Measurements from ENCODE around the gene CIPC. TPM values are rescaled to one million over a fixed set of nuclear protein-coding genes. Genes with fewer than 3 reads are reported as not detected.

CIPC gene
- total RNA-seq, 1 donor from 2014 or later, result 64.1 TPM

- intact Hi-C loops (cut with DNase I), result no loop called here
- ATAC-seq (ENCODE audit: poor library complexity) (no peak), DNase-seq (no peak)
Observed at GRCh38 chr14:77139540-77140358, 41.7 kb downstream of the CIPC start.

DNA sequence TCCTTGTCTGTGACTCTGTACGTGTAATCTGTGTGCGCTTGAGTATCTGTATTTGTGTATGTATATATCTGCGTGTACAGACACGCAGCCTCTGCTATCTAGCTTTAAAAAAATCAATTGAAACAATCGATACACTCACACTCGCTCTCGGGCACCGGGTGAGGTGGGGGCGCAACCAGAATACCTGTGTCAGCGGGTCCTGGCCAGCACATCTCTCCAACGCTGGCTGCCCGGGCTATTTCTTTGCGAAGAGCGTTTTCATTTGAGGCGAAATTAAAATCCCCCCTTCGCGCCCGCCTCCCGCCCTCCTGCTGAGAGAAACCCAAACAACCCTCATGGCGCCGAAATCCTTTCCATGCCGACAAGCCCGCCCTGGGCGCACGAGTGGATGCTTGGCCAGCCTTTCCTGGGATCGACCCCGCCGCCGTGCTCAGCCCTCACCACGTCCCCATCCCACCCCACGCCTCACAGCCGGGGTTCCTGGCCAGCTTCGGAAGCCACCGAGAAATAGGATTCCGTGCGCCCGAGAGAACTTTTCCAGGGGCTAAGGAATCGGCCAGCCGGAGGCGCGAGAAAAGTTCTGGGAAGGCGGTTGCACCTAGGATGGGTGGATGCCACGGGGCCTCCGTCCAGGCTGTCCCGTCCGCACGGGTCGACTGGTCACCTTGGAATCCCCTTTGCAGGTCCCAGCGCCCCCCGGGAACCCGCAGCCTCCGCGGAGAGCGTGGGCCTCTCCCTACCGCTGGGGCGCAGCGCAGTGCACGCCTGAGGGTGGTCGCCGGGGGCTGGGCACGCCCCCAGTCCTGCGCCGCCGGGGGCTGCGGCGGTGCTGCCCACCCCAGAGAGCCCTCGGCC is 42.5 kb downstream of the CIPC start:
- no peak for DNase-seq
- intact Hi-C loops (cut with DNase I), result no loop called here
- ATAC-seq (ENCODE audit: poor library complexity), result no peak

- intact Hi-C loops (cut with DNase I), result no loop called here
- ATAC-seq (ENCODE audit: poor library complexity) (peak; percentile 67), DNase-seq (no peak)
Observed at GRCh38 chr14:77141214-77142004, 43.4 kb downstream of the CIPC start, which contains the start of gene ZDHHC22. Gene ZDHHC22, minus strand, starts transcription at chr14:77141791. Its CDS starts 2,053 bp downstream, at chr14:77139738.

DNA sequence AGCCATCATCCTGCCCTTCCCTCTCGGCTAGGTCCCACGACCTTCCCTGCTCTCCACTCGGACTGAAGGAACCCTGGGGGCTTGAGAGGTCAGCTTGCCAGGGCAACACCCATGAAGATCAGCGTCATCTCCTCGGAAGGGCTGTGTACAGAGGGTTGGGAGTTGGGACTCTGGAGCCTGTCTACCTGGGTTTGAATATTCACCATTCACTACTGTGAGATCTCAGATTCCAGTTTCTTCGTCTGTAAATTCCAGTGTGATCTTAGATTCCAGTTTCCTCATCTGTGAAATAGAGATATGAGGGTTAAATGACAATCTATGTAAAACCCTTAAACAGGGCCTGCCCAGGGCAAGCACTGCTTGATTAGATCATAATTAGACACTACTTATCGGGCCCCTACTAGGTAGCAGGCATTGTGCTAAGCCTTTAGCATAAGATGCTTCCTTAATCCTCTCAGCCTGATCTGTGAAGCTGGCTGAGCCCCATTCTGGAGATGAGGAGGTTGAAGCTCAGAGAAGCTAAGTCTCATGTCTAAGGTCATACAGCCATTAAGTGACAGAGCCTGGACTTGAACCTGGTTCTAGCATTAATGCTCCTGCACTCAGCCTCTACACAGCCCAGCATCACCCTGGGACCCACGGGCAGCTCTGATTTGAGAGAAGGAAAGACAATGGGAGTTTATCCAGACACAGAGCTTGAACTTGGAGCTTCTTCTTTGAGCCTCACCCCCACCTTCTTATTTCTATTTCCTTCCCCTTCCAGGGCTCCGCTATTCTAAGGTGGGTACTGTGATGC is 44.1 kb downstream of the CIPC start:
- ATAC-seq (ENCODE audit: poor library complexity) (no peak), DNase-seq (no peak)
- intact Hi-C loops (cut with DNase I), result no loop called here

GRCh38 chr14:77143071-77143470 is 45.0 kb downstream of the CIPC start:
- intact Hi-C loops (cut with DNase I), result no loop called here
- no peak for ATAC-seq (ENCODE audit: poor library complexity)
- no peak for DNase-seq

DNA sequence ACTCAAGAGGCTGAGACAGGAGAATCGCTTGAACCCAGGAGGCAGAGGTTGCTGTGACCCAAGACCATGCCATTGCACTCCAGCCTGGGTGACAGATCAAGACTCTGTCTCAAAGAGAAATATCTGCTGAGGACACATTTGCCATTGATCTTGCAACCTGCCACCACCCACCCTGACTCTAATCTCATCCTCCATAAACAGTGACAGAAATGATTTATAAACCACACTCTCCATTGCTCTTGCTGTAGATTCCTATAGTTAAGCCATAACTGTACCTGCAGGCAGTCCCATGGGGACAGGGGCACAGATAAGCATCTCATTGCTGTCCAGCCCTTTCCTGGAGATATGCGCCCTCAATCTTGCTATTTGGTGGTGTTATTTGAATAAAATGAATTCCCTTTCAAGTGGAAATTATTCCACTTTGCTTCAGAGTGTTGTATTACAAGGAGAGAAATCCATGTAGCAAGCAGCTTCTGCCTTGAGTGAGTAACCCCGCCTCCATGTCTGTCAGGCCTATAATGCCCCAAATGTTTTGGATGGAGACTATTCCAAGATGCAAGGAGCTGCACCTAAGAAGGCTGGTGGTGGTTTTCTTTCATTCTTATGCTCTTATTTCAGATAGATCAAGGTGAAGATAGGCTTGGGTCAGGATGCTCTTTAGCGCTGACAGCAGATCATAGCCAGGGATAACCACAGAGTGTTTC is 46.5 kb downstream of the CIPC start:
- ATAC-seq (ENCODE audit: poor library complexity), result no peak
- intact Hi-C loops (cut with DNase I), result no loop called here

DNA sequence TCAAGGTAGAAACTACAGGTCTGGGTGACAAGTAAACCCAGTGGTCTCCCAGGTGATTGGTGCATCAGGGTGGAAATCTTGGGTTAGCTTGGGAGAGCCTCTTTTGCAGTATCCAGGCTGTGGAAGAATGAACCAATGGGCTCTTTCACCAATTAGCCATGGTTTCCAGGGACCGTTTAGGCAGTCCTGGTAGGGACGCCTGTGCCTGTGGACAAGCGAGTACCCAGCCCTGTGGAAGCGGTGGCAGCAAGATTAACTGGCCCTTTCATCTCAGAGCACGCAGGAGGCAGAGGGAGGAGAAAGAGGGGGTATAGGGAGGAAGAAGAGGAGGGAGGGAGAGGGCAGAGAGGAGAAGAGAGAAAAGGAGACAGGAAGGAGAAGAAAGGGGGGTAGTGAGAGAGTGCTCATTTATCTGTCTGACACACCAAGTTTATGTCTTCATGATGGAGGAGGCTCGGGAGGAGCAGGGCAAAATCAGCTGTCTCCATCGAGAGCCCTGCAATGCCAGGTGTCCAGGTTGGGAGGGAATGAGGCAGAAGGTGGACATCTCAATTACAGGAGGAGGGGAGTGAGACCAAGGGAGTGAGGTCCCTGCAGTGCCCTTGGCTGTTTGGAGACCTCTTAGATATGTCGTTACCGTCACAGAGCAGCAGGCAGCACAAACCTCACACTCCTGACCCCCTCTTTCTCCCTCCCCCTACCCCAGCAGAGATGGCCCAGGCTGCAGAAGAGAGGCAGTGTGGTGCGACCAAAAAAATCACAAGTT is 48.1 kb downstream of the CIPC start:
- intact Hi-C loops (cut with DNase I), result no loop called here
- DNase-seq, result no peak
- no peak for ATAC-seq (ENCODE audit: poor library complexity)

More for the DNA sequence above, 46.5 kb downstream of the CIPC start:
- DNase-seq, result no peak

GRCh38 chr14:77148510-77149231 is 50.6 kb downstream of the CIPC start:
- DNase-seq, result no peak
- intact Hi-C loops (cut with DNase I), result no loop called here

DNA sequence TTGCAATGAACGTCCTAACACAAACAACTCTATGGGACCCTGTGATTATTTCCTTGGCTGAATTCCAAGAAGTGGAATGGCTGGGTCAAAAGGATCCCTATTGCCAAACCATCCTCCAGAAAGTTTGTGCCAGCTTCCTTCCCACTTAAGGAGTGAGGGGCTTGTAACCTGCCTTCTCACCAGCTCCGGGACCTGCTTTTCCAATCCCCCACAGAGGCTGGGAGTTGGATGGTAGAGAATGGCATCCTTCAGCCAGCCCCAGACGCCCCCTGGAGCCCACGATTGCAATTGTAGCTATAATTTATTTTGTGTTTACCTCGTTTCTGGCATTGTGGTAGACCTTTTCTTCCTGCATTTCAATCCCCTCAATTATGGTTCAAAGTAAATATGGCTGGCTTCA is 53.2 kb downstream of the CIPC start:
- intact Hi-C loops (cut with DNase I), result no loop called here
- ATAC-seq (ENCODE audit: poor library complexity) (no peak), DNase-seq (no peak)

More at GRCh38 chr14:77148510-77149231, 50.6 kb downstream of the CIPC start:
- no peak for ATAC-seq (ENCODE audit: poor library complexity)

- peak; percentile 38 for ATAC-seq (ENCODE audit: poor library complexity)
Observed at GRCh38 chr14:77151918-77152588, 54.0 kb downstream of the CIPC start.

DNA sequence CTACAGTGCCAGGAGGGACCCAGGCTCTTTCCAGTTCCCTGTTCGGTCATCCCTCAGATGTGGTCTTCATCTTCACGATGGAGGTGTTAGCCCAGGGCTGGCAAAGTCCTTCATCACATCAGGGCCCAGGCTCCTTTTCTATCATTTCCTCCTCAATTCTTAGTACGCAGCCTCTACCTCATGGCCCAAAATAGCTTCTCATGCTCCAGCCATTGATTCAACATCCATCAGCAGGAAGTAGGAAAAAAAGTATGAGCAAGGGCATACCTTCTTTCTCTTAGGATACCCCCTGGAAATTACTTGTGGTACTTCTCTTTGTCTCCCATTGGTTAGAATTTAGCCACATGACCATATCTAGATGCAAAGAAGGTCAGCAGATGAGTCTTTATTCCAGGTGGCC is 55.7 kb downstream of the CIPC start:
- ATAC-seq (ENCODE audit: poor library complexity) (no peak), DNase-seq (no peak)
- intact Hi-C loops (cut with DNase I), result loop anchor here (2.0 kb wide), 1 partner anchor 161 kb away; no protein-coding TSS in a partner anchor

More at GRCh38 chr14:77151918-77152588, 54.0 kb downstream of the CIPC start:
- intact Hi-C loops (cut with DNase I), result no loop called here
- DNase-seq, result no peak

GRCh38 chr14:77154421-77154820 is 56.4 kb downstream of the CIPC start:
- ATAC-seq (ENCODE audit: poor library complexity) (no peak), DNase-seq (no peak)
- intact Hi-C loops (cut with DNase I), result loop anchor here (2.0 kb wide), 1 partner anchor 160 kb away; no protein-coding TSS in a partner anchor

- intact Hi-C loops (cut with DNase I), result loop anchor here (2.0 kb wide), 1 partner anchor 160 kb away; no protein-coding TSS in a partner anchor
- ATAC-seq (ENCODE audit: poor library complexity) (no peak), DNase-seq (no peak)
Observed at GRCh38 chr14:77155083-77155482, 57.0 kb downstream of the CIPC start.

- no peak for ATAC-seq (ENCODE audit: poor library complexity)
- intact Hi-C loops (cut with DNase I), result no loop called here
- no peak for DNase-seq
Observed at GRCh38 chr14:77157740-77158139, 59.7 kb downstream of the CIPC start.

- DNase-seq (peak; percentile 72), ATAC-seq (ENCODE audit: poor library complexity) (peak; percentile 91)
- intact Hi-C loops (cut with DNase I), result no loop called here
Observed at GRCh38 chr14:77158175-77158881, 60.3 kb downstream of the CIPC start.
